ENCODE results near the gene LYSMD3. TPM values are rescaled to one million over a fixed set of nuclear protein-coding genes. Genes with fewer than 3 reads are reported as not detected.

The LYSMD3 gene
- total RNA-seq, 1 experiment from 2014 or later = 15.3 TPM

DNA sequence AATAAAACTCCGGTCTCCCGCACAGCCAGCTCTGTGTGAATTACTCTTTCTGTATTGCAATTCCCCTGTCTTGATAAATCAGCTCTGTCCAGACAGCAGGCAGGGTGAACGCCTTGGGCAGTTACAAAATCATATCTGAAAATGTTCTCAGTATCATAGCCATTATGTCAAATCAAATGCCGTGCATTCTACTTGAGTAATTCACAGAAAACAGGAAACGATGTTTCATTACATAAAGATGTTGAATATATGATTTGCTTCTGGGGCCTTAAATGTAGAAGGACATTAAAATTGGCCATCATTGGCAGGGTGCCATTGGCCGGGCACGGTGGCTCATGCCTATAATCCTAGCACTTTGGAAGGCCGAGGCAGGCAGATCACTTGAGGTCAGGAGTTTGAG, 46.2 kb downstream of the LYSMD3 start:
- no peaks in the 10 kb centered on the region for H3K27me3 ChIP-seq (replicated peaks; ENCODE audit: control insufficient read depth, insufficient read depth, low read length)
- no TSS peak for BruUV-seq (replicated peaks)
- intact Hi-C loops (cut with micrococcal nuclease; ENCODE audit: unreplicated experiment) = no loop called here
- DNase-seq = no peak
- Mint-ChIP-seq H3K27ac (ENCODE audit: unreplicated experiment) (no peak overlapping the region), H3K4me1 (ENCODE audit: low read depth, unreplicated experiment) (peaks cover 6% of the 10 kb centered on the region), H3K27me3 (ENCODE audit: insufficient read depth, unreplicated experiment) (no peaks in the 10 kb centered on the region), H3K36me3 (ENCODE audit: insufficient read depth, unreplicated experiment) (no peaks in the 10 kb centered on the region), H3K9me3 (ENCODE audit: unreplicated experiment) (no peaks in the 10 kb centered on the region), H3K4me3 (ENCODE audit: unreplicated experiment) (no peak overlapping the region)
- H3K4me3 ChIP-seq (ENCODE audit: low read depth, low read length) = no peak overlapping the region
- CTCF ChIA-PET = no interaction called here
- no peaks in the 10 kb centered on the region for H3K9me3 ChIP-seq
- 0 out of 2 replicates have a peak, but pooled peaks cover 6% of the 10 kb centered on the region for H3K4me1 ChIP-seq
- no peak for TF ChIP-seq CTCF (IDR thresholded peaks at IDR 0.05; ENCODE audit: insufficient read depth in 1 of 2, low read depth in 1 of 2, low read length in 1 of 2, severe bottlenecking in 1 of 2, unreplicated experiment in 1 of 2)
- no peaks in the 10 kb centered on the region for H3K36me3 ChIP-seq (ENCODE audit: control insufficient read depth, insufficient read depth, low read length)
- POLR2A ChIA-PET = no interaction called here

GRCh38 chr5:90480699-90481098, 48.7 kb downstream of the LYSMD3 start:
- H3K4me1 Mint-ChIP-seq (ENCODE audit: low read depth, unreplicated experiment) = peaks cover 6% of the 10 kb centered on the region
- CTCF ChIA-PET = no interaction called here
- no peak for TF ChIP-seq CTCF (IDR thresholded peaks at IDR 0.05; ENCODE audit: insufficient read depth in 1 of 2, low read depth in 1 of 2, low read length in 1 of 2, severe bottlenecking in 1 of 2, unreplicated experiment in 1 of 2)
- Histone ChIP-seq H3K36me3 (ENCODE audit: control insufficient read depth, insufficient read depth, low read length) (no peaks in the 10 kb centered on the region), H3K9me3 (no peaks in the 10 kb centered on the region), H3K4me3 (ENCODE audit: low read depth, low read length) (no peak overlapping the region), H3K4me1 (0 out of 2 replicates have a peak, but pooled peaks cover 6% of the 10 kb centered on the region), H3K27me3 (replicated peaks; ENCODE audit: control insufficient read depth, insufficient read depth, low read length) (no peaks in the 10 kb centered on the region)
- H3K27me3 Mint-ChIP-seq (ENCODE audit: insufficient read depth, unreplicated experiment) = no peaks in the 10 kb centered on the region
- POLR2A ChIA-PET = no interaction called here
- no peaks in the 10 kb centered on the region for H3K36me3 Mint-ChIP-seq (ENCODE audit: insufficient read depth, unreplicated experiment)
- no peak for DNase-seq
- no peaks in the 10 kb centered on the region for H3K9me3 Mint-ChIP-seq (ENCODE audit: unreplicated experiment)
- H3K27ac Mint-ChIP-seq (ENCODE audit: unreplicated experiment) = no peak overlapping the region
- intact Hi-C loops (cut with micrococcal nuclease; ENCODE audit: unreplicated experiment) = no loop called here
- no TSS peak for BruUV-seq (replicated peaks)
- H3K4me3 Mint-ChIP-seq (ENCODE audit: unreplicated experiment) = no peak overlapping the region

- Mint-ChIP-seq H3K36me3 (ENCODE audit: insufficient read depth, unreplicated experiment) (peaks cover under 1% of the 10 kb centered on the region), H3K4me1 (ENCODE audit: low read depth, unreplicated experiment) (peaks cover 6% of the 10 kb centered on the region), H3K9me3 (ENCODE audit: unreplicated experiment) (no peaks in the 10 kb centered on the region), H3K4me3 (ENCODE audit: unreplicated experiment) (no peak overlapping the region), H3K27me3 (ENCODE audit: insufficient read depth, unreplicated experiment) (no peaks in the 10 kb centered on the region), H3K27ac (ENCODE audit: unreplicated experiment) (no peak overlapping the region)
- Histone ChIP-seq H3K27me3 (replicated peaks; ENCODE audit: control insufficient read depth, insufficient read depth, low read length) (no peaks in the 10 kb centered on the region), H3K36me3 (ENCODE audit: control insufficient read depth, insufficient read depth, low read length) (no peaks in the 10 kb centered on the region), H3K4me1 (0 out of 2 replicates have a peak, but pooled peaks cover 1% of the 10 kb centered on the region), H3K9me3 (no peaks in the 10 kb centered on the region), H3K4me3 (ENCODE audit: low read depth, low read length) (no peak overlapping the region)
- TF ChIP-seq CTCF (IDR thresholded peaks at IDR 0.05; ENCODE audit: insufficient read depth in 1 of 2, low read depth in 1 of 2, low read length in 1 of 2, severe bottlenecking in 1 of 2, unreplicated experiment in 1 of 2) = no peak
- DNase-seq = no peak
- intact Hi-C loops (cut with micrococcal nuclease; ENCODE audit: unreplicated experiment) = no loop called here
- no TSS peak for BruUV-seq (replicated peaks)
- ChIA-PET POLR2A (no interaction called here), CTCF (no interaction called here)
Measured at GRCh38 chr5:90479611-90480385, 49.6 kb downstream of the LYSMD3 start.

Data from Caco-2 (cell line).